Fibroblast of skin of right biceps (primary cell): Measurements from ENCODE around the gene MSI2.
"Not testable (repeated sequence)": the region's sequence is repeated elsewhere in the genome, so short reads cannot be mapped to it uniquely, and the experiment has no call there.

Experiments
- DNase-seq: peaks from one replicate; pipeline ENCODE4 v3.0.0-alpha.2; 2013

Gene MSI2

DNA sequence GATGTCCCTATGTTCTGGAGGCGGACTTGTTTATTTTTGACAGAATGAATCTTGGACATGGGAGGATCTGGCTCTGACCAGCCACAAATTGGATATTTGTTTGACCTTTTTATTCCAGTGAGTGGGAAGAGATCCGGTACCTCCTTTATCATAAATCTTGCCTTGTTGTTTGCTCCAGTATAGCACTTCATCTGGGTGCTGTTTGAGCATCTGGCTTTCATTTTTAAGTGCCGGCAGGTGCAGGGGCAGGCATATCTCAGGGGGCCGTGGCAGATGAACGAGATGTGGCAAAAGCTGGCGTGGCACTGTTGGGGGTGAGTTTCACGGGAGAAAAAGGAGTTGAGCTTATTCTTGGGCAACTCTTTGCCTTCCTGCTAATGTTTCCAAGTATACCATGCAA lies 37.8 kb downstream of the MSI2 start:
- no peak for DNase-seq

DNA sequence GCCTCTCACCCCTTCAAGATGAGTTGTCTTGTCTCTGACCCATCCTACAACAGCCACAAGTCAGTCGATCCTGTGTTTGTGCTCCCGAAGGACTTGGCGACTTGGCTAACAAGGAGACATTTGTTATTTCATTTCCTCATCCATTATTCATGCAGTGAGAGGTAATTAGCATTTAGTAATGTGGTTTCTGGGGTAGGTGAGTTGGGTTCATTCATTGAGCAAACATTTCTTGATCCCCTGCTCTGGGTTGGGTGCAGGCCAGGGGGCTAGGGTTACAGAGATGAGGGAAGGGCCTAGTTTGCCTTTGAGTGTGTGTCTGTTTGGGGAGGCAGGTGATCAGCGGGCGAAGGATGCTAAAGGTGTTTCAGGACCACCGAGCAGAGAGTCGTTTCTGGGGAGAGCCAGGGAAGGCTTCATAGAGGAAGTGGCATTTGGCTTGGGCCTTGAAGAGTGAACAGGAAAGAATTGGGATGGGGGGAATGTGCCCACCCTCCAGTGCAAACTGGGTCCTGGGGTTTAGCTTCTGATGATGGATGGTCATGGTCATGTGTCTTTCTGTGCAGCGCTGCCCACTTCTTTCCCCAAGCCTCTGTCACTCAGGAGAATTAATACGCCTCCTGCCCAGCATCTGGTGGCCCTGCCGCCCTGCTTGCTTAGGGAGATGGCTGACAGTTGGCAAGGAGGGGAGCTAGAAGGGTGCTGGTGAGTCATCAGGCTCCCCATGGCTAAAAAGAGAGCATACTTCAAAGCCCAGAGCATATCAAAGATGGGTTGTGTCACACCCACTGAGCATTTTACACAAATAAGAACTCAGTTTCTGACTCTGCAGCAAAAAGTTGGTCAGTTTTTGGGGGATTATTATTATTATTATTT lies 38.5 kb downstream of the MSI2 start:
- DNase-seq, result peak; percentile 35

DNA sequence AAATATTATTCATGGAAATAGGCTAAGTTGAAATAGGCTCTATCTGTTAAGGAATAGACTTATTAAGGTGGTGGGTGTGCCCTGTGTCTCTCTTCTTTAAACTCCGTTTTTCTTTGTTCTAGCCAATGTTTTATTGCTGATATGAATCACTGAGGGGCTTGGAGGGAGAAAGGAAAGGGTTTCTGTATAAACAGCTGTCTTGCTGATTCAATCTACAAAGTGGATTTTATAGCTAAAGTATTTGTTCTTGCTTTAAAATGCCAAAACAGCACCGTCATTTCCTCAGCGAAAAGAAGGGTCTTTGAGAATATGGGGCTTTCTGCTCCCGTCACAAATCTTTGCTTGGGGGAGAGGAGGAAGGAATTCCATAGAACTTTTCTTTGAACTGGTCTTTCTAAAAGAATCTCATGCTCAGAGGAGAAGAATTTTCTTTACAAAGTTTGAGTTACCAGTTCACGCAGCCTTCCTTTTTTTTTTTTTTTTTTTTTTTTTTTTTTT lies 39.3 kb downstream of the MSI2 start:
- DNase-seq, result peak; percentile 58

DNA sequence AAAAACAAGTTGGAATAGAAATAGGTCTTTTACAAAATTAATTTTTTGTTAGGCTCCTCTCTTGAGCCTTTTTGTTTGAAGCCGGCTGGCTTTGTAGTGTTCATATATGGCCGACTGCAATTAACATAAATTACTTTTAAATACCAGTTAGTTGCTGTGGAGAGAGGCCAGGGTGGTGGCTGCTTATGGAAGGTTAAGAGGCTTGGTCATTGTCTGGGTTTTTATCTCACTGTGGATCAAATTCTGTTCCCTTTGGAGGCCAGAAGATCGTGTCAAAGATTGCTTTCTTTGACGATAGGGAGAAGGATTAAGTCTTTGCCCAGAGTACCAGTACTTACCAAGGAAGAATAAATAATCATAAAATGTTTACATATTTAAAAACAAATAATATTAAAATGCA lies 39.9 kb downstream of the MSI2 start:
- no peak for DNase-seq

DNA sequence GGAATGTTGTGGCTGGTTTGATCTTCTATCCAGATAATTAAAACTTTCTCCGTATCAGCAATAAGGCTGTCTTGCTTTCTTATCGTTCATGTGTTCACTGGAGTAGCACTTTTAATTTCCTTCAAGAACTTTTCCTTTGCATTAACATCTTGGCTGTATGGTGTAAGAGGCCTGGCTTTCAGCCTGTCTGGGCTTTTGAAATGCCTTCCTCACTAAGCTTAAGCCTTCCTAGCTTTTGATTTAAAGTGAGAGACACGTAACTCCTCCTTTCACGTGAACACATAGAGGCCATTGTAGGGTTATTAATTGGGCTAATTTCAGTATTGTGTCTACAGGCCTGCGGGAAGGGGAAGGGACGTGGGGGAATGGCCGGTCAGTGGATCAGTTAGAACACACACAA lies 42.9 kb downstream of the MSI2 start:
- DNase-seq, result no peak

DNA sequence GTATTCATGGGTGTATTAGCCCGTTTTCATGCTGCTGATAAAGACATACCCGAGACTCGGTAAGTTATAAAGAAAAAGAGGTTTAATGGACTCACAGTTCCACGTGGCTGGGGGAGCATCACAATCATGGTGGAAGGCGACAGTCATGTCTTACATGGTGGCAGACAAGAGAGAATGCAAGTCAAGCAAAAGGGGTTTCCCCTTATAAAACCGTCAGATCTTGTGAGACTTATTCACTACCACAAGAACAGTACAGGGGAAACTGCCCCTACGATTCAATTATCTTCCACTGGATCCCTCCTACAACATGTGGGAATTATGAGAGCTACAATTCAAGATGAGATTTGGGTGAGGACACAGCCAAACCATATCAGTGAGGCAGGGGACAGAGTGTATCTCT lies 44.3 kb downstream of the MSI2 start:
- not testable (repeated sequence) for DNase-seq

DNA sequence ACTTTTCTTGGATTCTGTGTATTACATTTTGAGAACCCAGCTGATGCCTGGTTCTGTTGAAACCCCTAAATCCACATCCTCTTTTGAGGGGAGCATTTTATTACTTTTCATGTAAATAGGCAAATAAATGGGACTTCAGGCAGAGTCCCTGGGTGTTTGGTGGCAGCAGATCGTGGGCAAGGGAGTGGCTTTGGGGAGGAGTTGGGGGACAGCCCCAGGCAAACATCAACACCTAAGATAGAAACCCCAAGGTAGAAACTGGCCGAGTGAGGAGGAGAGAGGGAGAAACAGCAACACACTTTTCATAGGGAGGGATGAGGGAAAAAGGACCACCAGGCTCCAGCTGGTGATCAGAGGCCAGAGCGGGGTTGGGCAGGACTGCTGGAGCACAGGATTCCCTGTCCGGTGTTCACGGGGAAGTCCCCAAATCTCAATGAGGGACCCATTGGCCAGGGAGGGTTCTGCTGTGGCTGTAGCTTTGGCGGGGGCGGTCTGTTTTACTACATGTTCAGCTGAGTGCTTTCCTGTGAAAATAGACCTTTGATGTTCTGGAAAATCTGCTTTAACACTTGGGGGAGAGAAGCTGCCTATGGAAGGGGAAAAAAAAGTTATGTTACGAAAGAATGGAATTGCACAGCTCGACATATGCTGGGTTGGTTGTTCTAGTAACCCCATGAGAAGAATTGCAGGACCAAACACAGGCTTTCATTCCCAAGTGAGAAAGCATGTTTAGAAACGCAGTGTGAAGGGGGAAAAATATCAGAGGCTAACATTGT lies 46.6 kb downstream of the MSI2 start:
- DNase-seq, result no peak

DNA sequence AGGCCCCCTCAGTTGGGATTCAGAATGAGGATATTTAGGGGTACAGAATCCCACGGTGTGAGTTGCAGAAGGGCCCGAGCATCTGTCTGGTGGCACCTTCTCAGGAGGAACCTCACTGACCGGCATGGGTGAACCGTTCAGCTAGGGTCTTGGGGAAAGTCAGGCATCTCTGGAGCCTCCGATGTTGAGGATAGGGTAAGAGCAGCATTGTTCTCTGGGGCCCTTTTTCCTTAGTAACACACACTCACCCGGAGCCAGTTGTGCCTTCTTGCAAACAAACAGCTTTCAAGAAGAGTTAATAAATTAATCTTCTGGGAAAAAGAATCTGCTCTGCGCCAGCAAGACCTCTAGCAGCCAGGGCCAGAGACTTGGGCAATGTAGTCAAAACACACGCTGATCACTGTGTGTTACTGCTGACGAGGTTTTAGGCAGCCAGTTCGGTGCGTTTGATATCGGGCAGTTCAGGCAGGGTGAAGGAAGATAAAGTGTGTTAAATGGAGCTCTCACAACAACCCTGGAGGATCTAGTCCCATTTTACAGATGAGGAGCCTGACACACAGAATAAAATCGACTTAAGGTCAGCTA lies 48.9 kb downstream of the MSI2 start:
- no peak for DNase-seq

DNA sequence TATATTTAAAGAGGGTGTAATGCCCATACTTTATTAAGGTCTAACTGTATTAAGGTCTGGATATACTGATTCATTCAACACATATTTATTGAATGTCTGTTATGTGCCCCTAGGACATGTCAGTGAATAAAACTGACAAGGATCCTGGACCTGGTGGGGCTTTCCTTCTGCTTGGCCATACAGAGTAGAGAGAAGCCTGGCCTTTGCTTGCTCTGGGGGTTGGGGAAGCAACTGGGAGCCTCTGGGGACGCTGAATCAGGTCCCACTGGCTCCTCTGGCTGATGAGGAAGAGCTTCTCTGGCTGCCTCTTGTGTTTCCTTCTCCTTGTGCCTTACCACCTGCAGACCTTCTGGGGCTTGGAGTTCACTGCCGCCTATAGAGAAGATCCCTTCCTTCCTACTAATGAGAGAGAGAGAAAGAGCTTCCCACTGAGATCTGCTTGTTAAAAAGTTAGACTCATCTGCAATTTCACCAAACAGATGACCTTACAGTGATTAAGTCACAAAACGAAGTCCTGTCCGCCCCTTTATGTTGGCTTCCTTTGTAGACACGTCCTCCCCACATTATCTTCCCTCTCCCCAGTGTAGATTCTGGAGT lies 49.7 kb downstream of the MSI2 start:
- peak; percentile 8 for DNase-seq

DNA sequence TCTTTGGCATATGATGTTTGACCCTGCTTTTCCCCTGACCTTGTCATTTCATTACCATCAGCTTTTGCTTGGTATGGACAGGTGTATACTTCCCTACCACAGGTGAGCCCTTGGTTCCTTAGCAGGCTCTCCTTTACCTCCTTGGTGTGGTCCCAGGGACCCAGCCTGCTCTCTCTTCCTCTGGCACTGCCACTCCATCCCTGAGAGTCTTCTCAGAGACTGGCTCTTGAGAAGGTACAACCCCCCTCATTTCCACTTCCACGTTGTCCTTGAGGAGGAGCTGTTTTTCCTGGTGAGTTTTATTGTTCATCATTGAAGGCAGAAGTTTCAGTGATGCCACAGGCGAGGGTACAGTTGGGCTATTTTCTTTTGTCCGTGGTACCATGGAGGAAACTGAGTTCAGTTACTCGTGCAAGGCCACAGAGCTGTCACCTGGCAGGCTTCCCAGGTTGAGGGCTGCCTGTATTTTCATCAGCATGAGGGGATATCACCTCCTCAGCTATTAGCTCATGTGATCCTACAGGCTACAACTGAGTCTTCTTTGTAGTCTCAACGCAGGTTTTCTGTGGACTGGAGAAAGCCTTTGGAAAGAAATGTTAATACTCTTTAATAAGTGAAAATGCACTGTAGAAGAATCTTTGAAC lies 52.3 kb downstream of the MSI2 start:
- no peak for DNase-seq

DNA sequence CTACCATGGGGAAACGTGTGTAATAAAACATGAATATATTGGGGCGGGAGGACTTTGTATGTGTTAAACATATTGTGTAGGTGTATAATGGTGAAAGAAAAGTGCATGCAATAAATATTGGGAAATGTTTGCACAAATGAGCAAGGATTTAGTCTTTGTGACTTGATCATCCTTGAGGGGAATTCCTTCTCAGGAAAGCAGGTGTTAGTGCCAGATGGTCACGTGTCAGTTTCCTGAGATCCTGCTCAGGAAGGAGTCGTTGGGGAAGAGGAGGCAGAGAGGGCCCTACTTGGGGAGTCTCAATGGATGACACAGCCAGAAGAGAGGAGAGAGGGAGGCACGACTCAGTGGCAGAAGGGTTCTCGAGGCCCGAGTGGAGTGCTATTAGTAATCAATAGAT lies 53.2 kb downstream of the MSI2 start:
- DNase-seq, result no peak

DNA sequence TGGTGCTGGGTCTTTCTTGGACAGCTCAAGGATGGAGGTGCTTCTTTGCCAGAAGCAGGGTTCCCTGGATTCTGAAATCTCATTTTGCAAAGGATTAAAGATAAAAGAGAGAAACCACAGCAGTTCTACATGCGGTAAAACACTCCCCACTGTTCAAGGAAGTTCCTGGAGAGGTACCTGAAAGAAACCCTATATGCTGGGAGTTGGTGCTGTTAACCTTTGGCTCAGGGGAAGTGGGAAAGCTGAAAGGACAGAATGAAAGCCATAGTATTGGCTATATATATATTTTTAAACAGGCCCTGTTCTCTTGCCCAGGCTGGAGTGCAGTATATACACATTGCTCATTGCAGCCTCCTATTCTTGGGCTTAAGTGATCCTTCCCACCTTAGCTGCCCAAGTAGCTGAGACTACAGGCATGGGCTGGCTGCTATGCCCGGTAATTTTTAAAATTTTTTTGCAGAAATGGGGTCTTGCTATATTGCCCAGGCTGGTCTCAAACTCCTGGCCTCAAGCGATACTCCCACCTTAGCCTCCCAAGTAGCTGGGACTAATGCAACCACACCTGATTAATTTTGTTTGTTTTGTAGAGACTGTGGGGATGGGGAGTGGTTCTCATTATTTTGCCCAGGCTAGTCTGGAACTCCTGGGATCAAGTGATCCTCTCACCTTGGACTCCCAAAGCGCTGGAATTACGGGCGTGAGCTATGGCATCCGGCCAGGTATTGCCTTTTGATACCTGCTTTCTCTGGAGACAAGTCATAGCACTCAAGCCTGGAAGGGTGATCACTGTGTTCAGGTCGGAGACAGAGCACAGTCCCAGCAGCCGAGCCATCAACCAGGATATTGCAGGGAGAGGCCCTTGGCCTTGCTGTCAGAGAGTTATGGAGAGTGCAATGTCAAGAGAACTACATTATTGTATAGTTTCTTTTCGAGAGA lies 55.2 kb downstream of the MSI2 start:
- DNase-seq, result no peak

DNA sequence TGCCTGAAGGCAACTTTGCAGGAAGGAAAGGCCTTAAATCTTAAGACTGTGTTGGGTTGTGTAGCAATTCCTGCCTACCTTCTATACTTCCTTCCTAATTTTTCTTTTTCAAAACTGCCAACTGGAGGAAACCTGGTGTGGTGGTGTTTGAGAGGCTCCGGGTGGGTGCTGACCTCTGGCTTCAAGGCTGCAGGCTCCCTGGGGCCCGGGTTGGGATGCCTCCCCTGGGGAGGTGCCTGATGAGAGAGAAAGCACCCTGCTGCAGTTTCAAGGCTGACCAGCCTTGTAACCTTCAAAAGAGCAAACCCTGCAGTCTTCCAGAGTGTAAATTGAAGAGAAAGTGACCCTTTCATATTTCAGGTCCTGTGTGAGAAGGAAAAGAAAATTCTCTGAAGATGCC lies 55.9 kb downstream of the MSI2 start:
- DNase-seq, result no peak

DNA sequence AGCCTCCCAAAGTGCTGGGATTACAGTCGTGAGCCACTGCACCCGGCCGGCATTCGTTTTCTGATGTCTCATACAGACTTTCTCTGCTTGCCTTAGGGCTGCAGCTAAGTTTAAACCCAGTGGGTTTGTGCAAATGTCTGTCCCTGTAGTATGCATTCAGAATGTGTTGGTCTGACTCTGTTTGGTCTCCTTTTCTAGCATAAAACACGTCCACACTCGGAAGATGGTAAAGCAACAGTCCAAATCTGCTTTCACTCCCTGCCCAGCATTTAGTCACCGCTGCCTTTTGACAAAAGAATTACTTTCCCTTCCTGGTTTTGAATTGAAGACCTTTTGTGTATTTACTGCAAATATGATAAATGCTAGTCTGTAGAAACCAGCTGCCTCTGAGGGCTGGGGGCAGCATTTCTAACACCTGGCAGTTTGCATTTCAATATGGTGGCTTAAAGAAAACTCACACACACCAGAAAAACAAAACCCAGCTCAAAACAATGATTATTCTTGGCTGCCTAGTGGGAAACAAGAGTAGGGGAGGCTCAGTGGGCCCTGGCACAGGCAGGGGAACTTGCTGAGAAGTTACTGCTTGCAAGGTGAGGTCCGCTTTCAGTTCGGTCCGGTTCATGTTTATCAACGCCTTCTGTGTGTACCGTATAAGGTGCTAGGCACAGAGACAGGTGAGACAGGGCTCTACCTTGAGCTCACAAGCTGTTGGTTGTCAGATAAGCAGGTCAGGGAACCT lies 56.9 kb downstream of the MSI2 start:
- no peak for DNase-seq

DNA sequence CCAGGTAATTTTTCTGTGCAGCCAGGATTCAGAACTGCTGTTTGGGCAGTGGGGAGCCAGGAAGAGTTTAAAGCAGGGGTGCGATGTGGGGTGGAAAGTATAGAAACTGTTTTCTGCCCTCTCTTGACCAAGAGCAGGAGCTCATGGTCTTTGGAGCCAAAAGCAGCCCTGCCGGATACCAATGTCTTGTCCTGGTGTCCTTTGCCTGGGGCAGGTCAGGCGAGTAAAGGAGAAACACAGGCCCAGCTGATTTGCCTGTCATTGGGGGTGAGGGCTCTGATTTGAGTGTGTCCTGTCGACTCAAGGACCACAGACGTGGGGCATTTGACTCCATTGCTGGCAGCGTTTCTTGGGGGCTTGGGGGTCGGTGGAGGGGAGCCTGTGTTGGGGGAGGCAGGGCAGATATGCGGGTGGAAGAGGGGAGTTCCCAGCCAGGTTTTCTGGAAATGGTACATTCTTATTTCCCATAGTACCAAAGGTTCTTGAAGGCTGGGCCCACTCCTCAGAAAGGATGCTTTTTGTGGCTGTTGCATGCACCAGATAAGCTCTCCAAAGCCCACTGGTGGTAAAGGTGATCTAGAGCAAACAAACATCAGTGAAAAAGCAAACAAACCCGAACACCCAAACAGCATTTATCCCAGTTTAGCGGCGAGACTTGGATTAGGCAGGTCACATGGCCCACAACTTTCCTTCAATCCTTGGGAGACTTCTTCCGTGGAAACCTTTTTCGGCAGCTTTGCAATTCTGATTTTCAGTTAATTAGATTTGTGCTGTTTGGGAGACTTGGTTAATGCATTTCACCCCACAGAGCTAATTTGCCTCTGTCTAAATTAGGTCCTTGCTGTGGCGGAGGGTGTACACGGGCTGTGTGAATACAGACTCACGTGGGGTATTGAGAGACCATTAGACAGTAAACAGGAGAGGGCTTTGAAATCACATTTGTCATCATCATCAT lies 59.0 kb downstream of the MSI2 start:
- DNase-seq, result no peak

DNA sequence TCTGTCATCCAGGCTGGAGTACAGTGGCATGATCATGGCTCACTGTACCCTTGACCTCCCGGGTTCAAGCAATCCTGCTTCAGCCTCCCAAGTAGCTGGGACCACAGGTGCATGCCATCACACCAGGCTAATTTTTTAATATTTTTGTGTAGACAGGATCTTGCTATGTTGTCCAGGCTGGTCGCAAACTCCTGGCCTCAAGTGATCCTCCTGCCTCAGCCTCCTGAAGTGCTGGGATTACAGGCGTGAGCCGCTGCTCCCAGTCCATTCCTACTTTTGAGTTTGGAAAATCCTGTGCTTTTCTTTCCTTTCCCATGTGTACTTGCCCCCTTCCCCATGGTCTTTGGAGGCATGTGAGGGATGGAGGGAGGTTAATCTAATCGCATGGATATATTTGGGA lies 60.0 kb downstream of the MSI2 start:
- no peak for DNase-seq

DNA sequence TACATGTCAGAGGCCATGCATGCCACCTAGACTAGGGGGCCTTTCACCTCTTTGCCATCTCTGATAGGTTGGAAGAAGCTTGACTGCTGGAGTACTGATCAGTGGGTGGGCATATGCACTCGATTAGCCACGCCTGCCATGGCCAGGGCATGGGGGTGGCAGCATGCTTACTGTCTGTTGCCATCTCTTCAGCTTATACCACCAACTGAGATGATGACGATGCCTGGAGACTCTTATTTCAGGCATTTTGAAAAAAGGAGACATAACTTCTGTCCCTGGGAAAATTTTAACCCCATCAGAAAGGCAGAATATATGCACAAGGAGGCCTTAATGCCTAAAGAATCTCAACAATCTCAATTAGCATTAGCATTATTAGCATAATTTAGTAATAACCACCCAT lies 60.8 kb downstream of the MSI2 start:
- no peak for DNase-seq

DNA sequence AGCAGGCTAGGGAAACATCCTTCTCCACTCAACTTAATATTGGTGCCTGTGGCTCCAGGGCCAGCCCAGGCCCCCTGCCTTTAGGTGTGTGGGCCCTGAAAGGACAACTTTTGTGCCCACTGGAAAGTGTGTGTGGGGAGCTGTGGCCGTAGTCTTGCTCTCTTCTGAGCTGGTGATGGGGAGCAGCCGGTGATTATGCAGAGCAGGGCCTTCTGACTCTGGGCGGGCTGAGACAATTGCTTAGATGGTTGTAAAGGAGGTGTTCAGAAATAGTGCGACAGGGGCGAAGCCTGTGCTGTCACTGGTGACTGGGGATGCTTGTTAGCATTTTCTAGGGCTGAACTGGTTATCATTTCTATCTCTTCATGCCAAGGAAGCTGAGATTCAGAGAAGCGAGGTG lies 62.6 kb downstream of the MSI2 start:
- no peak for DNase-seq

DNA sequence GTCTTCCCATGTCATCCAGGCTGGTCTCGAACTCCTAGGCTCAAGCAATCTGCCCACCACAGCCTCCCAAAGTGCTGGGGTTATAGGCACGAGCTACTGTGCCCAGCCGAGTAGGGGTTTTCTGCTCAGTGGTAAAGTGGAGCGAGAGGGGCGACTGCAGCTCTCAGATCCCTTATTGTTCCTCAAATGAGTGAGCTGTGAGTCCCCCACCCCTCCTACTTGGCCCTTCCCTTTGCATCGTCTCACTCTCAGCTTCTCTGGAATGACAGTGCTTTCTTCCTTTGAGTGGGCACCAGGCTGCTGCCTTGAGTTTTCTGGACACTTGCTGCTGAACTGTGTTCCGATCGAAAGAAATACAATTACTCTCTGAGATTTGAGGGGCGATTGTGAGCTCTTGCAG lies 63.5 kb downstream of the MSI2 start:
- no peak for DNase-seq

DNA sequence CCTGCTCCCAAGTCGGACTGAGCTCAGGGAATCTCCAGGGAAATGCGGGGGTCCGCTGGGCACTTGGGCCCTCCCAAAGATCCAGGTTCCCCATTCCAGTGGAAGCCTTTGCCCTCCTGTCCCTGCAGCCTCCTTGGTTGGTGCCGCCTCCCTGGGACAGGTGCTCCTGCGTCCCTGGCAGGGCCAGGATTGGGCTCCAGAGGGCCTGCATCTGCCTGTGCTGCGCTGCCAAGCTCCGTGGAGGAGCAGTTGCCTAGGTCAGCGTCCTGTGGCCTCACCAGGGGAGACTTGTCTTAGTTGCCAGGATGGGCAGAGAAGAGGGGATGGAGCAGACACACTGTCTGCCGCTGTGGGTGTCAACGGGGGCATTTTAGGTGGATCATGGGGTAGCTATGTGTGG lies 67.1 kb downstream of the MSI2 start:
- DNase-seq, result no peak
